Measurements from ENCODE around the gene PSAPL1. TPM values are rescaled to one million over a fixed set of nuclear protein-coding genes. Genes with fewer than 3 reads are reported as not detected.

PSAPL1 gene
- total and polyA plus RNA-seq, 8 donors: 0.03 to 37.5 (median 5.7) TPM; not detected in 2

- H3K27me3 ChIP-seq: peaks cover 0 to 9% (median 0%) of the 10 kb centered on the region in 3 donors
- H3K9me3 ChIP-seq: no peaks in the 10 kb centered on the region
- 77 to 86% (median 82%) methylated on average over 10 to 13 of the region's 13 CpGs for WGBS, 5 donors
- intact Hi-C loops (cut with DNase I; ENCODE audit: low total_unique reads): no loop called here
- H3K4me3 ChIP-seq: no peak overlapping the region
- no peaks in the 10 kb centered on the region for H3K36me3 ChIP-seq
- no peaks in the 10 kb centered on the region for H3K4me1 ChIP-seq
- no peak overlapping the region for H3K27ac ChIP-seq
- DNase-seq: peak in 1 of 2 donors; percentile 21
- TF ChIP-seq EP300 (IDR thresholded peaks at IDR 0.05) (no peak), POLR2A (IDR thresholded peaks at IDR 0.05) (no peak), CTCF (IDR thresholded peaks at IDR 0.05) (no peak), POLR2AphosphoS5 (IDR thresholded peaks at IDR 0.05) (no peak)
These were observed 6.9 kb downstream of the PSAPL1 start for GRCh38 chr4:7427831-7428260.

- Histone ChIP-seq H3K36me3 (no peaks in the 10 kb centered on the region), H3K27me3 (peaks cover 0 to 9% (median 0%) of the 10 kb centered on the region in 3 donors), H3K4me1 (no peaks in the 10 kb centered on the region), H3K4me3 (no peak overlapping the region), H3K27ac (no peak overlapping the region), H3K9me3 (no peaks in the 10 kb centered on the region)
- TF ChIP-seq POLR2AphosphoS5 (IDR thresholded peaks at IDR 0.05) (no peak), CTCF (IDR thresholded peaks at IDR 0.05) (no peak), POLR2A (IDR thresholded peaks at IDR 0.05) (no peak), EP300 (IDR thresholded peaks at IDR 0.05) (no peak)
- no peak for DNase-seq
- WGBS, 5 donors: 49 to 78% (median 74%) methylated on average over 10 of the region's 10 CpGs
- intact Hi-C loops (cut with DNase I; ENCODE audit: low total_unique reads): no loop called here
These were observed 7.4 kb downstream of the PSAPL1 start for GRCh38 chr4:7427361-7427760.

- intact Hi-C loops (cut with DNase I; ENCODE audit: low total_unique reads): no loop called here
- Histone ChIP-seq H3K36me3 (no peaks in the 10 kb centered on the region), H3K27me3 (peaks cover 0 to 9% (median 0%) of the 10 kb centered on the region in 3 donors), H3K9me3 (no peaks in the 10 kb centered on the region), H3K4me3 (no peak overlapping the region), H3K4me1 (no peaks in the 10 kb centered on the region), H3K27ac (no peak overlapping the region)
- peak in 1 of 2 donors; percentile 22 for DNase-seq
- TF ChIP-seq EP300 (IDR thresholded peaks at IDR 0.05) (no peak), POLR2AphosphoS5 (IDR thresholded peaks at IDR 0.05) (no peak), CTCF (IDR thresholded peaks at IDR 0.05) (no peak), POLR2A (IDR thresholded peaks at IDR 0.05) (no peak)
- 83 to 95% (median 90%) methylated on average over 14 to 20 of the region's 20 CpGs for WGBS, 5 donors
These were observed 8.1 kb downstream of the PSAPL1 start for GRCh38 chr4:7426525-7427171.

GRCh38 chr4:7425591-7426468 lies 8.9 kb downstream of the PSAPL1 start:
- H3K27ac ChIP-seq: no peak overlapping the region
- DNase-seq: peak in 1 of 2 donors; percentile 23
- peaks cover 0 to under 1% (median 0%) of the 10 kb centered on the region in 3 donors for H3K27me3 ChIP-seq
- no peaks in the 10 kb centered on the region for H3K4me1 ChIP-seq
- intact Hi-C loops (cut with DNase I; ENCODE audit: low total_unique reads): no loop called here
- H3K9me3 ChIP-seq: no peaks in the 10 kb centered on the region
- no peaks in the 10 kb centered on the region for H3K36me3 ChIP-seq
- 82 to 88% (median 87%) methylated on average over 23 to 28 of the region's 28 CpGs for WGBS, 5 donors
- no peak overlapping the region for H3K4me3 ChIP-seq
- TF ChIP-seq EP300 (IDR thresholded peaks at IDR 0.05) (no peak), POLR2A (IDR thresholded peaks at IDR 0.05) (no peak), CTCF (IDR thresholded peaks at IDR 0.05) (no peak), POLR2AphosphoS5 (IDR thresholded peaks at IDR 0.05) (no peak)
